IPS-18c (cell line): ENCODE data around the gene MBNL1.

Experiments
- H3K4me3 ChIP-seq: 2 replicates; pipeline ENCODE4 v1.7.0; 2013; ENCODE audit warnings: low read depth, mild to moderate bottlenecking, low read length, moderate library complexity; ENCODE audit not compliant: insufficient read depth
- H3K9me3 ChIP-seq: one replicate; pipeline ENCODE4 v1.6.1; 2013; ENCODE audit warnings: mild to moderate bottlenecking, low read length, moderate library complexity; ENCODE audit not compliant: control insufficient read depth, insufficient read depth

MBNL1 gene

DNA sequence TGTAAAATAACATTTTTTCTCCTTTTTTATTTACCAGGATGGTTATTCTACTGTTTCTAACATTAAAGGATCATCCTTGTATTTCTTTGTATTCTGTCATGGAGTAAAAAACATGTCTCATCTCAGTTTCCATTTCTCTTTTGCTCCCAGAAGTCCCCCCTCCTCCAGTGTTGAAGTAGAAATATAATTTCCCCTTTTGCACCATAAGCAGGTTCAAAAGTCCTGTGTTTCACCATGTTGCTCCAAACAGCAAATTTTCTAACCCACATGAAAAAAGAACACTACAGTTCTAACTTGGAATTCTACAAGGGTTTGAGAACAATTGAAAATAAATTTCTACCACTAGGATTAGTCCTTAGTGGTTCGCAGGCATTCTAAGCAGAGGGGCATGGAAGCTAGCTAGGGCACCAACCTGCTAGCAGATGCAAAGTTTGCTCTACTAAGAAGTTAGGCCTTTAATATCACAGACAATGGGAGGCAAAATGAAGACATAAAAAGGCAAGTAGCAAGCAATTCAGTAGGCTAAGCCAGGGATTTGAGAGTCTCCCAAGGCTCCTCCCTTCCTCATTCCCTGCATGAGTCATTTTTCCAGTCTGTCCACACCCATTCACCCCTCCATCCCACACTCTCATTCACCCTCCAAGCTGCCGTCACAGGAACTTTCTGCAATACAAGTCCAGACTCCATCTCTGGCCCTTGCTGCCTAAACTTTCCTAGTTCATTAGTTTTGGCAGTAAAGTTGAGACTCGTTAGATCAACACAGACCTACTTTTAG is 2.3 kb upstream of the MBNL1 start:
- H3K4me3 ChIP-seq, result no peak overlapping the region
- H3K9me3 ChIP-seq, result no peaks in the 10 kb centered on the region

DNA sequence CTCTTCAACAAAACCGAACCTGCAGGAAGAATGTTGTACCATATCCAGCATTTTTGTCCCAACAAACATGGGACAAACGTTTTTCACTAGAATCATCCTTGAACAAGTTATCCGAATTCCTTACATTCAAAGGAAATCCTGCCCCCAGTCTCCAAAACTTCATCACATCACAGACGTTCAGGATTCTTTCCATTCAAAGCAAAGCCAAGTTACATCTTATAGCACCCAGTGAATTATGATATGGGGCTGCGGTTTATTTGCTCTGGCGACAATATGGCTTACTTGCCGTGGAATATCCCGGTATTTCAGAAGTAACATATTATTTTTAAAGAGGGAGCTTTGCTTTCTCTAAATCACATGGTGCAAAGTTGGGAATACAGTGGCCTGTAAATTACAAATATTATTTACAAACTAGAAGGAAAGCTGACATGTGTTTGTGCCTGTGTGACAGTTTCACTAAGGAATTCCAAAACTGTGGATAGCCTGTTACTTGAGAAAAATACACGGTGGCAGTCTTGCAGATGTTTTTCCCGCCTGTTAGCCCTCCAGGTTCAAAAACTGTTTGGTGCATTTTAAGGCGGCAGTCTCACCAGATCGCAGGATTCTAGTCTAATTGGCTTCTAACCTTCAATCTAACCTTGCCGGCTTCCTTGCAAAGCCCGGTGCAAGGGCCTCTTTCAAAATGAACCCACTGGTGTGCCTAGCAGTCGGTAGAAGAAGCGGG is 736 bp upstream of the MBNL1 start:
- Histone ChIP-seq H3K4me3 (peak overlapping the region; percentile 76; the same call in 1 of the 2 replicates), H3K9me3 (no peaks in the 10 kb centered on the region)

DNA sequence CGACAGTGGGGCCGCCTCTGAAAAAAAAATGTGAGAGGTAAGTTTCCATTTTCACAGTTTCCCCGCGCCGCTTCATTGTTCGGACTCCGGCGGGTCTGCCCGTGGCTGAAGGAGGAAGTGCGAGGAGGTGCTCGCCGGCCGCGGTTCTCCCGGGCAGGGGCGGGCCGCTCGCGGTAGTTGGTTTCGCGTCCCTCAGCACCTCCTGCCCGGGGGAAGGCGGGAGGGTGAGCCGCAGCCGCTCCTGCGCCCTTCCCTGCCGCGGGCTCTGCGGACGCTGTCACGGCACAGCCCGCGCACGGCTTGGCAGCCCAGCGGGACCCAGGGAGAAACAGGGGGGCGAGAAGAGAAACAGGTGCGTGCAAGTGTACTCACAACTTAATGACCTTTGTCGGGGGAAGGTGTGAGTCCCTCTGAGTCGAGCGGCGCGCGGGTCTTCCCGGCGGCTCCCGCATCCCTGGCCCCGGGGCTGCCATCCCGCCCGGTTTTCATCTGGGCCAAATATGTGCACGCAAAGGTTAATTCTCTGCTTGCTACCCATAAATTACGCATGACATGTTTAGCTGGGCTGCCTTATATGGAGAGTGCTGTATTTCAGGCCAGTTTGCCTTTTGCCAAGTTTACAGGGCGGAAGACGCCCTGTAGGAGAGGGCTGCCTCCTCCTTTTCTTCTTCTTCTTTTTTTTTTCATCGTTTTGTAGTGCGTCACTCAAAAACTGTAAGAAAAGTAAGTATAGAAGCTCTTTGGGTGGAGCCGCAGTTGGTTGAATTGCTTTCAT is 514 bp downstream of the MBNL1 start:
- peak overlapping the region; percentile 76 for H3K4me3 ChIP-seq
- H3K9me3 ChIP-seq, result no peaks in the 10 kb centered on the region

DNA sequence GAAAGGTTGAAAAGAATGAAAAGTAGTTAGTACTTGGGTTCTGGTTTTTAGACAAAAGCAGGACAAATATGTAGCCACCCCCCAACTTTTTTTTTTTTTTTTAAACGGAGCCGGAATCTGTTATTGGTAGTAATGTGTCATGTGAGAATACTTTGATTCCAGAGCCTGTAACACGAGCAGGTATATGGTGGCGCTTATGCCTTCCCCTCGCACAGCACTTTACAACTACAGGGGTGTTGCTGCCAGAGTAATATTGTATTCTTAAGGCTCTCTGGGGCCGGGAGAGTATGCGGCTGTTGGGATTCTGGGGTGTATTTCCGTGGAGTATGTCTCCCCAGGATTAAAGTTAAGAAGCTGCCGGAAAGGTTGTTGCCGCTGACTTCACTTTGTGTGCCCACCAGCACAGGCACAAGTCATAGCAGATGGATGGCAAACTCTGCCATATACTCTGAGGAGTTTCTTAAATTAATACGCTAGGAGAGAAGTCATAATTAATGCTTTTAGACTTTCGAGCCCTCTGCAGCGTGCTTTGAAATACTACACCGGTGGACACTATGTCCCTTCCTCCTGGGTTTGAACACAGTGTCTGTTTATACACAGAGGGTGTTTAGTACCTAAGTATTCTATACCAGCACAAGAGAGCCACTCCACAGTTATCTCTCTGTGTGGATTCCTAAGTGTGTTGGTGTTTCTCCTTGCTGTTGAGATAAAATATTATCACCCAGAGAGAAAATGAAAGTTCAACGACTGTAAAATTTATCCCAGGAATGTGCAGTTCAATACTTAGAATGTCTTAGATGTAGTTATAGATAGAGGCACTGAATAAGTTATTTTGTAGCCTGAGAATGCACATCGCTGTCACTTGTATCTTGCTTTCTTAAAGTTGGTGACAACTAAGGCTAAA is 1.4 kb downstream of the MBNL1 start:
- Histone ChIP-seq H3K9me3 (no peaks in the 10 kb centered on the region), H3K4me3 (peak overlapping the region; percentile 76)

DNA sequence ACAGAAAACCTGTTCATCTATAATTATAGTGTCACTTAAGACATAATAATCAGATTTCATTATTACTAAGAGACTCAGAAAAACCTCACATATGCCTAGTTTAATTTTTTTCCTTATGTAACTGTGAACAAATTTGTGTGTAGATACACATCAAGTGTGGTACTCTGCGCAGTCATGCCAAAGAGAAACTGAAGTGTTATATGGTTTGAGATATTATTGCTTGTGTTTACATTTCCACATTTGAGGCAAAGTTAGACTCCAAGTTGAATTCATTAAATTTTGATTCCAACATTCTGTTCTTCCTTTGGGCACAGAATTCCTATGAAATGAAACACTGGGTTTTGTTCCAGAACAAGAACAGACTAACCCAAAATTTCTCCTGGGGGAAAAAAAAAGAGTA is 2.2 kb downstream of the MBNL1 start:
- Histone ChIP-seq H3K4me3 (no peak overlapping the region), H3K9me3 (no peaks in the 10 kb centered on the region)

DNA sequence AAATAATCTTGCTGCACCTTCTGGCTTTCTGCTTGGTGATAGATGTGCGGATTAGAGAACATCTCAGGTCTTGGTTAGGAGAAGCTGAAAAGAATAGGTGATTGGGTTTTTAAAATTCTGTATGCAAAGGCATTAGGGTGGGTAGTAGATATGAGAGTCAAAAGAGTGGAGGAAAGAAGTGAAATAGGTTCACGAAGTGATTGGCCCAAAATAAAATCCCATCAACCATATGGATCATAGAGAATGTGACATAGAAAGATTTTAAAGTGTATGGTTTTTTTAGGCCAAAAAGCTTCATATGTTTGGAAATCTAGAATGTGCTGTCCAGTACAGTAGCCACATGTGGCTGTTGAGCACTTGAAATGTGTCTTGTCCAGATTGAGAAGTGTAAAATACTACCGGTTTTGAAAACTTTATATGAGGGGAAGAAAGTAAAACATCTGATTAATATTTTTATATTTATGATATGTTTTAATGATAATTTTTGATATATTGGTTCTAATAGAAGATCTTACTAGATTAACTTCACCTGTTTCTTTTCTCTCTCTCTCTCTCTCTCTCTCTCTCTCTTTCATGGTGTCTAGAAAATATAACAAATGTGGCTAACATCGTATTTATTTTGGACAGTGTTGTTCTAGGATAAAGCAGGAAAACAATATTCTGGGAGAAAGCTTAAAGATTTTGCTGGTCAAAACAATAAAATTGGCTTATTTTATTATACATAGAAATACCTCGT is 2.9 kb downstream of the MBNL1 start:
- H3K4me3 ChIP-seq, result no peak overlapping the region
- H3K9me3 ChIP-seq, result no peaks in the 10 kb centered on the region

DNA sequence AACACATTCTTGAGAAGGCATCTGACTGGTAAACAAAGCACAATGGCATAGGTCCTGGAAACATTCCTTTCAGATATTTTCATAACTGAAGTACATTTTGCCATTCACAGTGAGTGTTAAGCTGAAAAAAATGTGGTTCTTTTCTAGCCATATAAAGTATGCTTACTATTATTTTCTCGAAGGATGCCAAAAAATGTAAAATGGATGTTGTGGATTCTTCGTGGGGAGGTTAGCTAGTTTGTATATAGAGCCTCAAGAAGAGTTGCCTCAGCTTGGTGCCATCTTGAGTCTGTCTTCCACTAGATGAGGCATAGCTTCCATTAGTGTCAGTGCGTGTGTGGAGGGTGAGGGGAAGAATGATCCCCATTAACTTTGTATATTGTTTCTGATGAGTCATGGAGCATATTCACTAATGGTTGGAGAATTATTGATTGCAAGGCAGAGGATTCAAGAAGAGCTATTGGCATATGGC is 4.1 kb downstream of the MBNL1 start:
- Histone ChIP-seq H3K9me3 (no peaks in the 10 kb centered on the region), H3K4me3 (no peak overlapping the region)

DNA sequence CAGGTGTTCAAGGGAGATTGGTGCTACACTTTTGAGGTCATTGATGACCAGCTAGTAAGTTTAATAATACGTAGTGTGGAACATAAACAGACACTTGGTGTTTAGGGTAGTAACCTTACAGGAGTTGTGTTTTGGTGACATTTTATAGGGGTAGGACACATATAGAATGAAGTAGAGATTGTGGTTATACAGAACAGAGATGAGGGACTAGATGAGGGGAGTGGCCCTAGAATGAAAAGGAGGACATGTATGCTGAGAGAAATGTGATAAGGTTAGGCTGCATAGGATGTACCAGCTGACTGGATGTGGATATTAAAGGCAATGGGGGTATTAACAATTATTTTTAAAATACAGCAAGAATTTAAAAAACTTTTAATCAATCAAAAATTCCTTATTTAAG is 8.0 kb downstream of the MBNL1 start:
- Histone ChIP-seq H3K9me3 (no peaks in the 10 kb centered on the region), H3K4me3 (no peak overlapping the region)

DNA sequence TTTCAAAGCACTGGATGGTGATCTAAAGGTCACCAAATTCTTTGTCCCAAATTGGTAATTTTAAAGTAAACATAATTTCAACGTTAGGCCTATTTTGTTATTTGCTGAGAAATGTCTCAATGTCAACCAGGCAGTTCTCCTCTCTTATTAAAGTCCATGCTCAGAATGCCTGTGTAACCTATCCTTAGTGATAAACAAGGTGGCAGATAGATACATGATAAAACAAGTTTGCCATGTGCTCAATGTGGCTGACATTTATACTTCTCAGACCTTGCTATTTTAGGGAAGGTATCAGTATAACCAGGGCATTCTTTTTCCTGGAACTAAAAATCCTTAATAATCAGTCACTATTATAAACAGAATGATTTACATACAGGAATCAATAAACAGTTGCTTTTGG is 8.5 kb downstream of the MBNL1 start:
- no peak overlapping the region for H3K4me3 ChIP-seq
- no peaks in the 10 kb centered on the region for H3K9me3 ChIP-seq

DNA sequence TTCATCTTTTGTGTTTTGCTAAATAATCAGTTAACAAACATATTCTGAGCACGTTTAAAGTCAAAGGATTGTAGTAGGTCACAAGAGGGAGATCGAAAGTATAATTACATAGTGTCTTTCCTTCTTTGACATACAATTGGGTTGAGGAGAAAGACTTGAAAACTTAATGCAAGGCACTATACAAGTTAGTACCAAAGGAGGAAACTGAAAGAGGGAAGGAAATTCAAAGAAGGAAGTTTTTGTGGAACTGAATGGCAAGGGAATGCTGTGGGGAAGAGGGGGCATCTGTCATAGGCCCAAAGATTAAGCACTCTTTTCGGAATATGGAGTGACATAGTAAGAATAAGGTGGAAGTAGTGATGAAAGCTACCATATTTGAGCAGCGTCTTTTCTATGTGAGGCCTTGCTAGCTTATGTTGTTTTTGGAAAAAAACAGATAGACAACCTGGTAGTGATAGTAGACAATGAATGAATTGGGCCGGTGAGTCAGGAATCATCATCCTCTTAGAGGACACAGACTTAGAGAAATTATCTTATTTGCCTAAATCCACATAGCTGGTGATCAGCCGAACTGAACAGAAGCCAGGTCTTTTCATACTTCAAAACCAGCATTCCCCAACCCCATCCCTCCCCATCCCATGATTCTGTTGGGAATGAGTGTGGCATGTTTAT is 10.2 kb downstream of the MBNL1 start:
- H3K4me3 ChIP-seq, result no peak overlapping the region
- H3K9me3 ChIP-seq, result no peaks in the 10 kb centered on the region

DNA sequence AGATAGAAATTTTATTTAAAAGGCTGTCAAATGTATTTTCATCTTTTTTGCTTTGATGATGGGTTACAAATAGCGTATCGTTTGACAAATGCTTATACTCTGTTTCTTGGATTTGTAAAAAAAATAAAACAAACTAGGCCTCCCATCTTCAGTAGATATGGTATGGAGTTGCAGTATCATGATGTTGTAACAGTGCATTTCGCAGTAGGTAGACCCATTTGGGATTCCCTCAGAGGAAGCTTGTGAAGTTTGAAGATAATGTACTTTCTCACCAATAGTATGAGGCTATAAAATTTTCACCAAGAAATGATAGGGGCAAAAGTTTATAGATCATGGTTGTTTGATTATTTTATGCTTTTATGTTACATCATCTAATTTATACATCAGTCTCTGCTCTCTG is 10.8 kb downstream of the MBNL1 start:
- Histone ChIP-seq H3K4me3 (no peak overlapping the region), H3K9me3 (no peaks in the 10 kb centered on the region)

DNA sequence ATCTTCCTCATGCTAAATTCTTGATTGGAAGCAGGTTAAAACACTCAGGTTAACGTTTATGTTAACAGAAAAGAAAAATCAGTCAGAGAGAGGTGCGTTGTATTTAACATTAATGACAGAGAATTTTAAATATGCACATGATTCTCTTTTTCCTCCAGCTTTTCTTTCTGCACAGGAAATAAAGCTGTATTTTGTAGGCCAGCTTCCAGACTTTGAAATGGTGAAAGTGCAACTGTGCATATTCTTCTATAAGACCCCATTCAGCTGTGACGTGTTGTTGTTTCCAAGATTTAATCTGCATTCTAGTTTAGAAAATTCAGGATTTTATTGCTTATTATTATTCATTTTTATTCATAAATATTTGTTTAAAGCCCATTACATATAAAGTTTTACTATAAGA is 11.8 kb downstream of the MBNL1 start:
- Histone ChIP-seq H3K9me3 (no peaks in the 10 kb centered on the region), H3K4me3 (no peak overlapping the region)

DNA sequence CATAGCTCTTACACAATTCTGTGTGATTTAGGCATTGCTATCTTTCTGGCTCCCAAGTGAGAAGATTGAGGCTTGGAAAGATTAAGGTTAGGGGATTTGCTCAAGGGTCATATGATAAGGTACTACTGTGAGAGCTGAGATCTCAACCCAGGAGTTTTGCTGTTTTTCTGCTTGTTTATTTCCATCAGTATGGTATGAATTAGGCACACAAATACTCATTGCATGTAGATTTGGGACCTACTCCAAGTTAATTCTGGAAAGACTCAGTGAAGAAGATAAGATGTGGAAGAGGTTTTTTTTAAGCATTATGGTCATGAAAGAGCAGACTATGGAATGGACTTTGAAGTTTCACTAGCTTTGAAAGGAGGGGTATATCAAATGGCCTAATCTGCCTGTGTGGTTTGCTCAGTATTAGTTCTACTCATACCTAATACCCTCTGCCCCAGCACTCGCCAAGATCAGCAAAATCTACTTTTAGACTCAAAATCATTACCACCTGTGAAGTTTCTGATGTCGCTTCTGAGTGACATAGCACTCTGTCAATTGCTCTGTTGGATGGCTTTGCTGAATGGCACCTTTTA is 12.5 kb downstream of the MBNL1 start:
- Histone ChIP-seq H3K4me3 (no peak overlapping the region), H3K9me3 (no peaks in the 10 kb centered on the region)

DNA sequence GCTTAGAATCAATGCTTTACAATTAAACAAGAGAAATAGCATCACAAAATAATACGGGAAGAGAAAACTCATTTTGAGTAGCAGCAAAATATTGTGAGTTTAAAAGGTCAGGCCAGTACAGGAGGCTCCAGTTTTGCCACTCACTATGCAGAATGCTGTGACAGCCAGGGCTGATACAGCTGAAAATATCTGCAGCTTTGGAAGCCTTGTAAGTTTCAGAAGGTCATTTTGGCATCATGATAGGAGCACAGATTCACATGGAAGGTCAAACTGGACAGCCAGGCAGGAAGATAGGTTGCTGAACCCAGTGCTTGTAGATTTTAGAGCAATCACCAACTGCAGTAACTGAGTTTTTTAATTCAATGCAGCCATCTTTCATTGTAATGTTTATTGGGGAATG is 14.1 kb downstream of the MBNL1 start:
- Histone ChIP-seq H3K4me3 (no peak overlapping the region), H3K9me3 (no peaks in the 10 kb centered on the region)

DNA sequence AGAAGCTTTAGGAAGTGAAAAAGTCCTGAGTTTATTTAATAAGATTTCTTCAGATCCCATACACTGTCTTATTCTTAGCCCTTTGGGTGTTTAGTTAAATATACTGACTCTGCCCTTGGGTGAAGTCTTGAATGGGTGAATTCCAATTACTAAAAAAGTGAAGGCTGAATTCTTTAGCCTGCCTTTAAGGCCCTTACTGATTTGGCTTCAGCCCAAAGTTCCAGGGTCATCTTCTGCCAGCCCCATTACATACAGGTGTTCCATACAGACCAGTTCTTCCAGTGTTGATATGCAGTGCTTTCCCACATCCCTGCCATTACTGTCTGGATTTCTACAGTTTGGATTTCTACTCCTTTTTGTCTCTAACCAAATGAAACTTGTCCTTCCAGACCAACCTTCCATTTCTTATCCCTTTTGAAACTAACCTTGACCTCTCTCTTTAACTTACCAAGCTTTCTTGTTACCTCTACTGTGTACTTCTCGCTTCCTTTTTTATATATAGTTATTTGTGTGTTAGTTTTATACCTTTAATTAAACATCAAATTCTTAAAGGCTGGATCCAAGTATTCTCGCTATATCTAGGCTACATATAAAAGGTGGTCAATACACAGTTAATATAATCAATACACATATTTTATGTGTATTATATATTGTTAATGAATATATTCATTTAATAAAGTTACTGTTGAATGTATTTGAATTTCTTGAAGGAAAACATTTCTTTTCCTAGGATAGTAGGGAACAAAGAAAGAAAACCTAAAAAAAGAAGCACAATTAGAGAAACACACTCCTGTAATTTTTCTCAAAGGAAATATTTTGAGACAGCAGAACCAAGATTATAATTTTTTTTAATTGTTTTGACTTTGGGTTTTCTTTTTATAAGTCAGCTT is 15.0 kb downstream of the MBNL1 start:
- H3K4me3 ChIP-seq, result no peak overlapping the region

More for the DNA sequence above, 15.0 kb downstream of the MBNL1 start:
- H3K9me3 ChIP-seq, result no peaks in the 10 kb centered on the region
